HepG2 (cell line): Measurements from ENCODE around the gene ZBTB7B. TPM values are rescaled to one million over a fixed set of nuclear protein-coding genes. Genes with fewer than 3 reads are reported as not detected.

Experiments used
- ATM ChIP-seq: fragments of 450-650 bp; IDR thresholded peaks from 2 replicates; pipeline ENCODE4 v1.7.1; 2017; ENCODE audit warnings: mild to moderate bottlenecking, borderline replicate concordance
- DR1 ChIP-seq: sonication (generic); formaldehyde crosslinking; IDR thresholded peaks from 2 replicates; pipeline ENCODE4 v1.8.0; 2021; ENCODE audit warnings: mild to moderate bottlenecking, missing genetic modification reagents, inconsistent platforms
- KLF15 ChIP-seq: sonication (generic); formaldehyde crosslinking; IDR thresholded peaks from 2 replicates; pipeline ENCODE4 v1.8.1; 2023; ENCODE audit warnings: borderline replicate concordance, mild to moderate bottlenecking, inconsistent platforms, missing genetic modification reagents, mixed read lengths
- RELA ChIP-seq: sonication (generic); formaldehyde crosslinking; IDR thresholded peaks from 2 replicates; pipeline ENCODE4 v1.4.0; 2020; ENCODE audit warnings: missing genetic modification reagents
- ZBTB39 ChIP-seq: sonication (generic); formaldehyde crosslinking; IDR thresholded peaks from 2 replicates; pipeline ENCODE4 v1.5.0; 2020; ENCODE audit warnings: missing genetic modification reagents
- ZC3H4 ChIP-seq: sonication (generic); formaldehyde crosslinking; IDR thresholded peaks from 2 replicates; pipeline ENCODE4 v1.4.0; 2020; ENCODE audit warnings: missing genetic modification reagents, borderline replicate concordance
- ZNF142 ChIP-seq: sonication (generic); formaldehyde crosslinking; IDR thresholded peaks from 2 replicates; pipeline ENCODE4 v1.4.0; 2020; ENCODE audit warnings: missing genetic modification reagents
- ZNF263 ChIP-seq: sonication (generic); formaldehyde crosslinking; IDR thresholded peaks from 2 replicates; pipeline ENCODE4 v1.4.0; 2020; ENCODE audit warnings: missing genetic modification reagents
- ZNF275 ChIP-seq: sonication (generic); formaldehyde crosslinking; IDR thresholded peaks from 2 replicates; pipeline ENCODE4 v1.8.0; 2022; ENCODE audit warnings: missing genetic modification reagents, mild to moderate bottlenecking, inconsistent platforms, borderline replicate concordance
- ZNF350 ChIP-seq: sonication (generic); formaldehyde crosslinking; IDR thresholded peaks from 2 replicates; pipeline ENCODE4 v1.4.0; 2020; ENCODE audit warnings: mild to moderate bottlenecking, low read depth, missing genetic modification reagents, borderline replicate concordance
- ZNF546 ChIP-seq: sonication (generic); formaldehyde crosslinking; conservative IDR thresholded peaks from 2 replicates; pipeline ENCODE4 v1.8.1; 2023; ENCODE audit warnings: mild to moderate bottlenecking, missing genetic modification reagents
- ZNF580 ChIP-seq: IDR thresholded peaks from 2 replicates; pipeline ENCODE4 v1.6.1; 2016; ENCODE audit warnings: low read depth, borderline replicate concordance
- ZNF724P ChIP-seq: sonication (generic); formaldehyde crosslinking; IDR thresholded peaks from 2 replicates; pipeline ENCODE4 v1.8.0; 2022; ENCODE audit warnings: missing genetic modification reagents, borderline replicate concordance
- ZNF784 ChIP-seq: sonication (generic); formaldehyde crosslinking; IDR thresholded peaks from 2 replicates; pipeline ENCODE4 v1.5.1; 2020; ENCODE audit warnings: missing genetic modification reagents, mild to moderate bottlenecking, borderline replicate concordance
- ZNF800 ChIP-seq: sonication (generic); formaldehyde crosslinking; IDR thresholded peaks from 2 replicates; pipeline ENCODE4 v1.4.0; 2020; ENCODE audit warnings: missing genetic modification reagents
- polyA plus RNA-seq, 8 experiments: library from polyadenylated mRNA; depleted of rRNA in 3 of 8; stranded (reverse) in 7 of 8; unstranded in 1 of 8; fragments of >200 nt; fragmentation: Illumina TruSeq in 4 of 8; extraction: Trizol in 4 of 8; gene quantifications; 2 replicates each; pipeline versions ENCODE4 v1.2.1 to v1.2.3, GENCODE V29; 2011 to 2016; ENCODE audit warnings: low read depth in 4 of 8, missing spikeins in 1 of 8, mixed read lengths in 1 of 8; ENCODE audit not compliant: insufficient read depth in 1 of 8
- total RNA-seq, 5 experiments: library from RNA; depleted of rRNA; stranded (reverse); fragments of >200 nt; fragmentation: Illumina TruSeq; extraction: Trizol; gene quantifications; 2 replicates each; pipeline ENCODE4 v1.2.3, GENCODE V29; 2016; ENCODE audit warnings: low read depth in 1 of 5

Gene ZBTB7B
- total and polyA plus RNA-seq, 2 of the 13 experiments (the other 11 are each of a cell fraction or from before 2014, with no cell fraction given), result 15.5 to 17.5 TPM

- TF ChIP-seq ZNF275, result no peak; the same call in 1 of the 2 replicates
- TF ChIP-seq ZNF263 (CRISPR knock-in tag), result no peak
- no peak for TF ChIP-seq RELA (CRISPR knock-in tag)
- TF ChIP-seq ZNF784 (CRISPR knock-in tag), result no peak
- TF ChIP-seq ZNF724P (CRISPR knock-in tag), result 0 out of 2 replicates have a peak, but pooled peaks have one; percentile 16
- peak; percentile 34; the same call in 1 of the 2 replicates for TF ChIP-seq ZC3H4 (CRISPR knock-in tag)
- TF ChIP-seq ZNF350 (CRISPR knock-in tag), result no peak
- no peak for TF ChIP-seq ZNF546 (CRISPR knock-in tag)
- no peak for TF ChIP-seq DR1 (CRISPR knock-in tag)
- no peak for TF ChIP-seq ZNF142 (CRISPR knock-in tag)
- peak; percentile 71; the same call in 1 of the 2 replicates for TF ChIP-seq ZNF580
- no peak for TF ChIP-seq ZNF800
- no peak for TF ChIP-seq ATM
- no peak for TF ChIP-seq ZBTB39 (CRISPR knock-in tag)
- no peak for TF ChIP-seq KLF15 (CRISPR knock-in tag)
Measured at GRCh38 chr1:154999571-155000410, 2.8 kb upstream of the ZBTB7B start (continued).
